ENCODE results near the gene HSCB. TPM values are rescaled to one million over a fixed set of nuclear protein-coding genes. Genes with fewer than 3 reads are reported as not detected.

HSCB gene
- total RNA-seq, 1 donor from 2014 or later, result 0.85 TPM

DNA sequence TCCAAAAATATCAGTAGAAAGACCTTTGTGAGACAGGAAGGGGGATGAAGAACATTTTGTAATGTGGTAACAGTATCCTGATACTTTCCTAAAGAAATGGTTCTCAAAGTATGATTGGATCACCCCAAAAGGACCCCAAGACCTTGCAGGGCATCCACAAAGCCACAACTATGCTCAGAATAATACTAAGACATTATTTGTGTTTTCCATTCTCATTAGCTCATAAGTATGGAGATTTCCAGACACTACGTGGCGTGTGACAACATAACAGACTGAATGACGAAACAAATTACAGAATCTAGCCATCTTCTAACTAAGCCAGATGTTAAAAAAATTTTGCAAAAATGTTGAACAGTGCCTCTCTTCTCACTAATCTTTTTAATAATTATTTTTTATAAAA is 25.2 kb upstream of the HSCB start:
- H3K36me3 ChIP-seq, result no peaks in the 10 kb centered on the region

DNA sequence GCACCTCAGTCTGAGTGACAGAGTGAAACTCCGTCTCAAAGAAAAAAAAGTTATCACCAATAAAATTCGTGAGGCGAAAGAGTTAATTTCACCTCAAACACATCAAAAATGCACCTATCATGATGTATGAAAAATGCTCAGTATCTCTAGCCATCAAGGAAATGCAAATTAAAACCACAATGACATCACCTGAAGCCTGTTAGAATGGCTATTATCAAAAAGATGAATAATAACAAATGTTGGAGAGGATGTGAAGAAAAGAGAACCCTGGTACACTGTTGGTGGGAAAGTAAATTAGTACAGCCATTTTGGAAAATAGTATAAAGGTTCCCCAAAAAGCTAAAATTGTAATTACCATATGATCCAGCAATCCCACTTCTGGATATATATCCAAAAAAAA is 23.8 kb upstream of the HSCB start:
- TF ChIP-seq, protein P1, sequence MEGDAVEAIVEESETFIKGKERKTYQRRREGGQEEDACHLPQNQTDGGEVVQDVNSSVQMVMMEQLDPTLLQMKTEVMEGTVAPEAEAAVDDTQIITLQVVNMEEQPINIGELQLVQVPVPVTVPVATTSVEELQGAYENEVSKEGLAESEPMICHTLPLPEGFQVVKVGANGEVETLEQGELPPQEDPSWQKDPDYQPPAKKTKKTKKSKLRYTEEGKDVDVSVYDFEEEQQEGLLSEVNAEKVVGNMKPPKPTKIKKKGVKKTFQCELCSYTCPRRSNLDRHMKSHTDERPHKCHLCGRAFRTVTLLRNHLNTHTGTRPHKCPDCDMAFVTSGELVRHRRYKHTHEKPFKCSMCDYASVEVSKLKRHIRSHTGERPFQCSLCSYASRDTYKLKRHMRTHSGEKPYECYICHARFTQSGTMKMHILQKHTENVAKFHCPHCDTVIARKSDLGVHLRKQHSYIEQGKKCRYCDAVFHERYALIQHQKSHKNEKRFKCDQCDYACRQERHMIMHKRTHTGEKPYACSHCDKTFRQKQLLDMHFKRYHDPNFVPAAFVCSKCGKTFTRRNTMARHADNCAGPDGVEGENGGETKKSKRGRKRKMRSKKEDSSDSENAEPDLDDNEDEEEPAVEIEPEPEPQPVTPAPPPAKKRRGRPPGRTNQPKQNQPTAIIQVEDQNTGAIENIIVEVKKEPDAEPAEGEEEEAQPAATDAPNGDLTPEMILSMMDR (IDR thresholded peaks at IDR 0.05), result no peak
- DNase-seq (ENCODE audit: low spot score in 2 of 2), result no peak
- Histone ChIP-seq H3K4me3 (no peak overlapping the region), H3K4me1 (no peaks in the 10 kb centered on the region), H3K36me3 (no peaks in the 10 kb centered on the region), H3K27ac (no peak overlapping the region), H3K27me3 (no peaks in the 10 kb centered on the region), H3K9me3 (no peaks in the 10 kb centered on the region)
- intact Hi-C loops (cut with DNase I), result no loop called here

More for the DNA sequence above, 25.2 kb upstream of the HSCB start:
- Histone ChIP-seq H3K4me1 (peaks cover 0 to 2% of the 10 kb centered on the region in 2 donors), H3K4me3 (no peak overlapping the region), H3K9me3 (no peaks in the 10 kb centered on the region), H3K27me3 (no peaks in the 10 kb centered on the region), H3K27ac (no peak overlapping the region)
- DNase-seq (ENCODE audit: low spot score in 2 of 2), result no peak
- TF ChIP-seq, protein P1 (IDR thresholded peaks at IDR 0.05), result no peak
- intact Hi-C loops (cut with DNase I), result no loop called here

DNA sequence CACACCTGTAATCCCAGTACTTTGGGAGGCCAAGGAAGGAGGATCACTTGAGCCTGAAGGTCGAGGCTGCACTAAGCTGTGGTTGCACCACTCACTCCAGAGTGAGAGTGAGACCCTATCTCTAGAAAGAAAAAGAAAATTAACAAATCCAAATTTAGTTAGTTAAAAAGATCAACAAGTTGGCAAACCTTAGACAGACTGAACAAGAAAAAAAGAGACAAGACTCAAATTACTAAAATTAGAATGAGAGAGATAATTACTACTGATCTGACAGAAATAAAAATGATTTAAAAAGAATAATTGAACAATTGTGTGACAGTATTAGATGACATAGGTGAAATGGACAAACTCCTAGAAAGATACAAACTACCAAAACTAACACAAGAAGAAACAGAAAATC is 13.8 kb upstream of the HSCB start:
- Histone ChIP-seq H3K4me1 (no peaks in the 10 kb centered on the region), H3K4me3 (no peak overlapping the region), H3K36me3 (no peaks in the 10 kb centered on the region), H3K27ac (no peak overlapping the region), H3K9me3 (no peaks in the 10 kb centered on the region), H3K27me3 (no peaks in the 10 kb centered on the region)
- intact Hi-C loops (cut with DNase I), result no loop called here
- DNase-seq (ENCODE audit: low spot score in 2 of 2), result no peak
- TF ChIP-seq, protein P1 (IDR thresholded peaks at IDR 0.05), result no peak

DNA sequence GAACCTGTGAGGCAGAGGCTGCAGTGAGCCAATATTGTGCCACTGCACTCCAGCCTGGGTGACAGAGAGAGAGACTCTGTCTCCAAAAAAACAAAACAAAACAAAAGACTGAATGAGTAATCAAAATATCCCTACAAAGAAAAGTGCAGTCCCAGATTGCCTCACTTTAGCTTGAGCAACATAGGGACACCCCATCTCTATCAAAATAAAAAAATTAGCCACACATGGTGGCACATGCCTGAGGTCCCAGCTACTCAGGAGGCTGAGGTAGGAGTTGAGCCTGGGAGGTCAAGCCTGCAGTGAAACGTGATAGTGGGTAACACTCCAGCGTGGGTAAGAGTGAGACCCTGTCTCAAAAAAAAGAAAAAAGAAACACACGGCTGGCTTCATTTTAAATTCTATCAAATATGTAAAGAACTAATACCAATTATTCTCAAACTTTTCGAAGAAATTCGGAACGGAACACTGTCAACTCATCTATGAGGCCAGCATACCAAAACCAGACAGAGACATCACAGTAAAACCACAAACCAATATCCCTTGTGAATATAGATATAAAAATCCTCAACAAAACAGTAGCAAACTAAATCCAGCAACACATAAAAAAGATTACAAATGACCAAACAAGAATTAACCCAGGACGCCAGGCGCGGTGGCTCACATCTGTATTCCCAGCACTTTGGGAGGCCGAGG is 13.1 kb upstream of the HSCB start:
- TF ChIP-seq, protein P1 (IDR thresholded peaks at IDR 0.05), result no peak
- H3K36me3 ChIP-seq, result no peaks in the 10 kb centered on the region
- H3K9me3 ChIP-seq, result no peaks in the 10 kb centered on the region
- H3K27ac ChIP-seq, result no peak overlapping the region
- no peak overlapping the region for H3K4me3 ChIP-seq
- intact Hi-C loops (cut with DNase I), result no loop called here
- no peaks in the 10 kb centered on the region for H3K4me1 ChIP-seq
- no peak for DNase-seq (ENCODE audit: low spot score in 2 of 2)
- H3K27me3 ChIP-seq, result no peaks in the 10 kb centered on the region

DNA sequence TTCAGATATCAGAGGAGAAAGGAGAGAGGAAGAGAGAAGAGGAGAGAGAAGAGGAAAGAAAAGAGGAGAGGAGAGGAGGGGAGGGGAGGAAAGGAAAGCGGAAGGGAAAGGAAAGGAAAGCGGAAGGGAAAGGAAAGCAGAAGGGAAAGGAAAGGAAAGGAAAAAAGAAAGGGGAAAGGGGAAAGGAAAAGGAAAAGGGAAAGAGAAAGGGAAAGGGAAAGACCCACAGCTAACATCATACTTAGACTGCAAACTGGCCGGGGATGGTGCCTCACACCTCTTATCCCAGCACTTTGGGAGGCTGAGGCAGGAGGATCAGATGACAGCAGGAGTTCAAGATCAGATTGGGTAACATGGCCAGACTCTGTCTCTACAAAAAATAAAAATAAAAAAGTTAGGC is 11.7 kb upstream of the HSCB start:
- Histone ChIP-seq H3K36me3 (no peaks in the 10 kb centered on the region), H3K27me3 (no peaks in the 10 kb centered on the region), H3K4me3 (no peak overlapping the region), H3K4me1 (no peaks in the 10 kb centered on the region), H3K9me3 (no peaks in the 10 kb centered on the region), H3K27ac (no peak overlapping the region)
- no peak for DNase-seq (ENCODE audit: low spot score in 2 of 2)
- intact Hi-C loops (cut with DNase I), result no loop called here
- TF ChIP-seq, protein P1 (IDR thresholded peaks at IDR 0.05), result no peak

DNA sequence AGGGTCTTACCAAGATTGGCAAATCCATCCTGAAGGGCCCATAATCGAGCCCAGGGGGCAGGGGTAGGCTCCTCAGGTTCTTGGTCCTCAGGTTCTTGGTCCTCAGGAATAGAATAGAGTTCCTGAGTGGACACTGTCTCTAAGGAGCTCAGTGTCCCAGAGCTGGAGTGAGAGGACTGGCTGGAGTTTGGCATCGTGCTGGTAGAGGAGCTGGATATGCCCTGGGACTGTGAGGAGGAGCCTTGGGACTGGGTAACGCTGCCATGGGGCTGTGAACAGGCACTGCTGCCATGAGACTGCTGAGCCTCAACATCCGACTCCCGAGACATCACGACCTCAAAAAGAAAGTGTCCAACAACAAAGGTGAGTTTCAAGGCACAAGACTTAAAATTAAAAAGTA is 7.4 kb upstream of the HSCB start:
- no peaks in the 10 kb centered on the region for H3K4me1 ChIP-seq
- intact Hi-C loops (cut with DNase I), result no loop called here

More for the DNA sequence above, 7.4 kb upstream of the HSCB start:
- Histone ChIP-seq H3K27me3 (no peaks in the 10 kb centered on the region), H3K4me3 (no peak overlapping the region), H3K36me3 (no peaks in the 10 kb centered on the region), H3K9me3 (no peaks in the 10 kb centered on the region), H3K27ac (no peak overlapping the region)
- no peak for DNase-seq (ENCODE audit: low spot score in 2 of 2)
- TF ChIP-seq, protein P1 (IDR thresholded peaks at IDR 0.05), result no peak

Data from ascending aorta (tissue), 2 donors.